ENCODE measurements around the gene ALOX15.
"Not testable (repeated sequence)": the region's sequence is repeated elsewhere in the genome, so short reads cannot be mapped to it uniquely, and the experiment has no call there.

Gene ALOX15

GRCh38 chr17:4592240-4593005, 49.1 kb downstream of the ALOX15 start:
- DNase-seq: no peak

- no peak for DNase-seq
Observed at GRCh38 chr17:4591529-4591928, 49.9 kb downstream of the ALOX15 start.

- no peak for DNase-seq
Observed at GRCh38 chr17:4590981-4591453, 50.5 kb downstream of the ALOX15 start.

DNA sequence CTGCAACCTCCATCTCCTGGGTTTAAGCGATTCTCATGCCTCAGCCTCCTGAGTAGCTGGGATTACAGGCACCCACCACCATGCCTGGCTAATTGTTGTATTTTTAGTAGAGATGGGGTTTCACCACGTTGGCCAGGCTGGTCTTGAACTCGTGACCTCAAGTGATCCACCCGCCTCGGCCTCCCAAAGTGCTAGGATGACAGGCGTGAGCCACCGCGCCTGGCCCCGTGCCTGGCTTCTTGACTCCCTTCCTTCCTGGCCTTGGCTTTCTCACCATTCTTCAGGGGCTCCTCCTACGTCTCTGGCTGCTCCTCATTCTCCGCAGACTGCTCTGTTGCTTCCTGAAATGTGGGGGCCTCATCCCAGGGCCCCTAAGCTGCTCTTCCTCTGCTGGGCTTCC, 51.4 kb downstream of the ALOX15 start:
- DNase-seq: not testable (repeated sequence)

- no peak for DNase-seq
Observed at GRCh38 chr17:4588898-4589625, 52.4 kb downstream of the ALOX15 start.

DNA sequence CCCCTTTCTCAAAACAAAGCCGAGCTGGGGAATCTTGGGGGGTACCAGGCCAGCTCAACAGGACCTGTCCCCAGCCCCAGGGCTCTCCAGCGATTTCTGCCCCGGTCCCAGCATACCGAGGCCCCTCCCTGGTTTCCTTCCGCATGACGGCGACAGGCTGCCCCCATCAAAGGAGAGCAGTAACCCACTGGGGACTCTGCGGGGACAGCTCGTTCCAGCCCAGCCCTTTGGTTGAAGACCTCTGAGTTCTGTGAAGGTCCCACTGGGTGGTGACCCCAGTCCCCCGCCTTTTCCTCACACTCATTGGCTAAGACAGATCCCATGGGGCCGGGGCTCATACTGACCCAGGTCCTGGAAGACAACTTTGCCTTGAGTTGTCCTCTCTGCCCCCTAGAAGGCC, 53.1 kb downstream of the ALOX15 start:
- DNase-seq: no peak

GRCh38 chr17:4587803-4588202, 53.7 kb downstream of the ALOX15 start:
- no peak for DNase-seq

DNA sequence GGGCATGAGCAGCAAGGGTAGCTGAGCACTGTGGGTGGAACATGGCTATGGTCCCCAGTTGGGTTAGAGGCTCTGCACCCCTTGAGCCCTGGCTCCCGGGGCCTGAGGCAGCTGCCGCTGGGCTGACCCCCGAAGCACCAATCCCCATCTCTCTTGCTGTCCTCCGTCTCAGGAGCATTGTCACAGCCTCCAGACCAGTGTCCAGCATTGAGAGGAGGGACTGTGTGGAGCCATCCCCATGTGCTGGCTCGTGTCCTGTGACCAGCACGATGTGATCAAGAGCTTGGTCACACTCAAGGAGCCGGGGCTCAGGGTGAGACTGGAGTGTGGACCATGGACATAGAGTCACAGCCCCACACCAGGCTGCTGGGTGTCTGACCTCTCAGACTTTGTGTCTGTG, 54.3 kb downstream of the ALOX15 start:
- no peak for DNase-seq

DNA sequence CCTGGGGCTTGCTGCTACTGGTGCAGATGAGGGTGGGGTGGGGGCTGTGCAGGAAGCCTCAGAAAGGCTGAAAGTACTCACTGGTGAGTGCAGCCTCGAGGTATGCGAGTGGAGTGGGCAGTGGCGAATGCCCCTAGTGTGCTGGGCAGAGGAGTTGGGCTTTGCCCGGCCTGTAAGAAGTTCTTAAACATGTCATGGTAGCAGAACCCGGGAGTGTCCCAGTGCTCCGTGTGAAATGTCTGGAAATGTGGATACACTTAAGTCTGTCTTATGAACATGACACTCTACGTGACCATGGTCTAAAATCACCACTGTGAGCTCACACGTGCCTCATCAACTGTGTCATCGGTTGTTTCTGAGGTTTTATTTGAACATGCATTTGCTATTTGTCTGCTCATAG, 55.4 kb downstream of the ALOX15 start:
- DNase-seq: no peak

GRCh38 chr17:4585638-4585994, 55.9 kb downstream of the ALOX15 start:
- no peak for DNase-seq

DNA sequence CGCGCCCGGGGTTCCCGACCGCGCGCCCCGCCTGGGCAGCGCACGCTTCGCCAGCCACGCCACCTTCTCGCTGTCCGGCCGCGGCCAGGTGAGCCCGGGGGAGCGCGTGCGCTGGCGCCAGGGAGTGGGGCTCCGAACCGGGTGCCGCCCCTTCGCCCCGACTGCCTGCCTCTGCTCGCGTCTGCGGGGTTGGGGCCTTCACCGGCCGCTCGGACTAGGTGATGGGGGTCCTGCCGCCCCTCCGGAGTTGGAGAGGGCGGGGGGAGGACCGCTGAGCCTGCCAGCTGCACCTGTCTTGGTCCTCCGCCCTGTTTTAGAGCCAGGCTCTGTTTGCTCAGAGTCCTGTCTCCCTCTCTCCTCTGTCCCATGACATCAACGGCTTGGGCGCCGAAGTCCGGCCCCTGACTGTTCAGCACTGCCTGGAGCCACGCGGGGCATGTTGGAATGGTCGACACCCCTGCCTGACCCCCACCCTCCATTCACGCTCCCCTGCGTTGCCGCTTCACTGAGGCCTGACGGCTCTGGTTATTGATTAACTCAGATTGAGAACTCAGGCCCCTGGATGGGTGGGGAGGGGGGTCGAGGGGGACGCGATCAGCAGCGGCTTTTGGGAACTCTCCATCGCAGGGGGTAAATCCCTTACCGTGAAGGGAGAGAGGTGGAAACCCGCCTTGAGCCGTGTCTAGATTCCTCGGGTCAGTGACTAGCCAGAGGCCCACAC, 56.4 kb downstream of the ALOX15 start:
- DNase-seq: no peak

GRCh38 chr17:4584101-4584916, 57.2 kb downstream of the ALOX15 start, which contains the start of gene SMTNL2:
Gene SMTNL2 (plus strand): TSS chr17:4584529. CDS start chr17:4584606, 77 bp downstream.
- DNase-seq: no peak

DNA sequence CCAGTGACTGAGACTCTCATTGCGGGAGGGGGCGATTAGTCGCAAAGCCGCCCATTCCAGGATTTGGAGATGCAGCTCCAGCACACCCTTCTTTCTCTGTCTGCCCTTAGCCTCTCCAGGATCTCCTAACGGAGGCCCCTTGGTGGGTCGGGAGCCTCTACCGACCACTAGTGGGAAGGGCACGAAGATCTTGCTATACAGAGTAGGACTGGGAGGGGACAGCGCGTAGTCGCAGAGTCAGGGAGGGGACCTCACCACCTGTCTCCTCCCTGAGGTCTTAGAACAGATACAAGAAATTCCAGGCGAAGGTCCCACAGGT, 57.7 kb downstream of the ALOX15 start:
- no peak for DNase-seq

DNA sequence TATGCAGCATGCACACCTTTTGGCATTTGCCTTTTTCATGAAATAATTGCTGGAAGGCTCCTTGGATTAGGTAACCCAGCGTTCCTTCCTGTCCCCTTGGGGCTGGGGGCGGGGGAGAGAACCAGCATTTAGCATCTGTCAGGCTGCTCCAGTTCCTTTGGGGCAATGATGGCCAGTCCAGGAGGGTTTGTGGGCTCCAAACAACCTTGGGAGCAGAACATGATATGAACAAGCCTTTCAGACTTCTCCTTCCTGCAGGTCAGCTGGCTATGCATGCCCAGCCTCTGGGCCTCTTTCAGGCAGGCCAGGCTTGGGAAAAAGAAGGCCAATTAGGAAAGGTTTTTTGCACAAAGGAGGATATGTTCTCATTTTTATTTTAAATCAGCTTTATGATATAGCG, 58.3 kb downstream of the ALOX15 start:
- no peak for DNase-seq

- no peak for DNase-seq
Observed at GRCh38 chr17:4582691-4583090, 58.8 kb downstream of the ALOX15 start.

GRCh38 chr17:4582101-4582501, 59.4 kb downstream of the ALOX15 start:
- no peak for DNase-seq
